DOHH2 (cell line): Measurements from ENCODE around the gene MLST8.

ENCODE experiments used
- CTCF ChIP-seq: fragments of 200-600 bp; sonication (generic); IDR thresholded peaks from one replicate; pipeline ENCODE4 v1.5.1; 2014; ENCODE audit warnings: antibody characterized with exemption, mild to moderate bottlenecking, low read depth, low read length; ENCODE audit not compliant: poor library complexity, severe bottlenecking
- EZH2phosphoT487 ChIP-seq: fragments of 200-600 bp; sonication (generic); IDR thresholded peaks from 2 replicates; pipeline ENCODE4 v1.6.1; 2017; ENCODE audit warnings: borderline replicate concordance, mild to moderate bottlenecking, antibody characterized with exemption, low read length, moderate library complexity, mixed read lengths

DNA sequence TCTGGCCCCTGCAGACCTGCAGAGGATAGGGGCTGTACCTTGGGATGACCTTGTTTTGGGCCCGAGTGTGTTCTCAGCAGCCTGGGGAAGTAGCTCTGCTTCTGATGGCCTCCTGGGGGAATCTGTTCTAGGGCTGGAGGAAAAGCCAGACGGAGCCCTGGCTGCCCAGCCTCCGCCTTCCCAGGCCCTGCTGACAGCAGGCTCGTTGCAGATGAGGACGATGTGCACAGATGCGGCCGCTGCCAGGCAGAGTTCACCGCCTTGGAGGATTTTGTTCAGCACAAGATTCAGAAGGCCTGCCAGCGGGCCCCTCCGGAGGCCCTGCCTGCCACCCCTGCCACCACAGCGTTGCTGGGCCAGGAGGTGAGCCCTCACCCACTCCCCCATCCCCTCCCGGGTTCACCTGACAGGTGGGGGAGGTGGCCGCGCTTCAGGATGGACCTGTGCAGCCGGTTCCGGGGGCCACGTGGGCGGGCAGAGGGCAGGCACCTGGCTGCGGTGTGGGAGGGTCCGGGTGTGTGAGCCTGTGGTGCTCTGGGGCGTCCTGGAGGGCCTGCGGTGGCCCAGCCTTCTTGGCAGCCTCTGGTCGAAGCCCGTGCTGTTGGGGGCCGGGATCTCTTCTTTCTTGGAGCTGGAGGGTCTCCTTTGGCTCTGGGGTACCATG, 23.0 kb downstream of the MLST8 start:
- TF ChIP-seq CTCF = no peak
- no peak for TF ChIP-seq EZH2phosphoT487
